GM19238 (cell line): ENCODE measurements around the gene ACOT7.
"Not testable (repeated sequence)": the region's sequence is repeated elsewhere in the genome, so short reads cannot be mapped to it uniquely, and the experiment has no call there.

ENCODE experiments used
- DNase-seq: peaks from one replicate; pipeline ENCODE4 v3.0.0; 2011; ENCODE audit warnings: low spot score; ENCODE audit not compliant: insufficient read length

The ACOT7 gene

DNA sequence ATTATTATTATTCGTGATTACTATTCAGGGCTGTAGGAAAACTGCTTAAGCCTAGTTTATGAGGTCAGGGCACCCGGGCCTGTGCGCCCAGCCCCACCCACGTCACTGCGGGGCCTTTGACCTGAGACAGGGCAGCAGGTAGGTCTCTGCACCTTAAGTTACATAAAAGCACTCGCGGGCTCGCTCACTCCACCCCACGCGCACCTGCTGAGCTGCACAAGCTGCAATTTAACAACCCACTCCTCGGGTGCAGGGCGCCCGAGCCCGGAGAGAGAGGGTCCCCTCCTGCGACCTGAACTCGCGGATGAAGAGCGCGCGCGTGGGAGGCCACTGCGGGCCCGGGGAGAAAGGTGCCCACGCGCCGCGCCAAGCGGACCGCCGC lies 158.3 kb downstream of the ACOT7 start:
- no peak for DNase-seq

DNA sequence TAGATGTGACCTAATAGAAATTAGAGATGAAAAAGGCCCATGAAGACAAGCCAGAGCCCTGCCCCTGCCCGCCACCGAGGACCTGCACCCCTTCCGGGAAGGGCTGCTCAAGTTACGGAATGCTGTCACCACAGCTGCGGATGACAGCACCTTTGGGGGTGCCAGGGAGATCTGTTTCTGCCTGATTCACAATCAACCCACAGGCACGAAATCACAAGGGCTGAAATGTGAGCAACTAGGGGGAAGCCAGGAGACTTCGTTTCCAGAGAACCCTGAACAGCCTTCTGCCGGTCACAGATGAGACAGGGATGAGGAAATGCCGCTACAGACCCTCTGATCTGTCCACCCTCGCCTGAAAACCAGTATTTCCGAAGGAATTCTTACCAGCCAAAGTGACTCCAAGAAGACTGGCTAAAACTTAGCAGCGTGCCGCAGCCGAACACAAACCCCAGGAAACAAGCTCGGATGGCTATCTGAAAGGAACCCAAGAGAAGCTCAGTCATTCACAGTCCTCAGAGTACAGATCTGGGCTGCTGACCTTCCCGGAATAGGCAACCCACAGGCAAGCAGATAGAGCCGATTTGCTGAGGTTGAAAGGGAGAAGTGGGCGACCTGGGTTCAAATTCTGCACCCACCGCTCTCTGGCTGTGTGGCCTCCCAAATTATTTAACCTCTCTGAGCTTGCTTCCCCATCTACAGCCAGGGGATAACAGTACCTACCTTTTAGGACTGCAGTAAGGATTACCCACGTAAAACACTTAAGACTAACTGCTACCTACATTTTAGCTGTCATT lies 158.9 kb downstream of the ACOT7 start:
- no peak for DNase-seq

DNA sequence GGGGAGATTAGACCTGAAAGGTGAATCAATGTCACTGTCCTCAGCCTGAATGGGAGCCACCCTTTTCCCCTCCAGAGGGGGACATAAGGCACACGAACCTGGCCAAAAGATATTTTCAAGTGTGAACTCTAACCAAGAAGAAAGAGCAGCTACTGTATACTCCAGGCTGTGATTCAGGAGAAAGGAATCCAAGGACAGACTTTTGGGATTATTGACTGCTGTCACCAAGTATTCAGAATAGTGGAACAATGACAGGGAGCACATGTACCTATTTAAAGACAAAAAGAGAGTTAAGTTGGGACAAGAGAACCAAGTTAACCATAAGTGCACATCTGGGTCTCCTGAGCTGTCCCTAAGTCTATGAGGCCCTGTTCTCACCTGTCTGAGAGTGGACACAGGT lies 160.2 kb downstream of the ACOT7 start:
- no peak for DNase-seq

DNA sequence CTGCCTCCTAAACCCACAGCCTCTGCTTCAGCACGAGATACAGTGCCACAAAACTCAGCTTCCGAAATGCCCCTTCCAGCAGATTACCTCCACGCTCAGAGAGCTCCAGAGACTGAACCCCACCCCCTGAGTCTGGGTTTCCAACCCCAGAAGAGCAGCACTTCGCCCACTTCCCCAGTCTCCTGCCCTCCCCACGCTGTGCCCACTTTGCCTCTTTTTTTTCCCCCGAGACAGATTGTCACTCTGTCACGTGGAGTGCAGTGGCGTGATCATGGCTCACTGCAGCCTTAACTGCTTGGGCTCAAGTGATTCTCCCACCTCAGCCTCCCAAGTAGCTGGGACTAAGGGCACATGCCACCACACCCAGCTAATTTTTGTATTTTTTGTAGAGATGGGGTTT lies 167.9 kb downstream of the ACOT7 start:
- DNase-seq, result no peak

DNA sequence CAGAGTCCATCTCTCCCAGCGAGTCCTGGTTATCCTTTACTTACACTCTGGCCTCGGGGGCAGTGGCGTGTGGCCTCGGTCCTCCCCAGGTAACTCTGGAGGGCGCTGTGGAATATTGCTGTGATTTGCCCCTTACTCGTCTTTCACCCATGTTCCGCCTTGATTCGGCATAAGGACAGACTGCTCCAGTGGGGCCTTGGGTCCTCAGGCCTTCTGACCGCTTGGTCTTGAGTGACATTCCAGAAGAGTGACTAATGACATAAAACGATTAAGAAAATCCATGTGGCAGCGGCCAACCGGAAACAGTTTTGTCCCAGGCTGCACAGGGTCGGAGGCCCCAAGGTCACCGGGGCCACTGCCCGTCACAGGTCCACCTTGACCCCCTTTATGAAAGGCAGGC lies 168.8 kb downstream of the ACOT7 start:
- DNase-seq, result no peak

DNA sequence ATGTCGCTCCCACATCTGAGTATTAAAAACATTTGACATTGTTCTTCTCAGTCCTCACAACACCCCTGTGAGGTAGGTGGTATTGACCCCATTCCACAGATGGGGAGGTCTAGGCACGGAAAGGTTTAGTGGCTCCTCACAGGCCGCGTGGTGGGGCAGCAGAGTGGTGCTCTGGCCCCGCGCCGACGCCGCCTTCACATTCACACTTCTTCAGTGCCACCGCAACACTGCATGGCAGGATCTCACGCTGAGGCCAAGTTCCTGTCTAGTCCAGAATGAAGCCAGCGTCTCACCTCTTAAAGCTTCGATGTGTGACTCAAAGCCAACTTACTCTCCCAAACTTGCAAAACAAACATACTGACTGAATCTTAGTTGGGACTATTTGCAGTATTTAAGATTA lies 169.9 kb downstream of the ACOT7 start:
- no peak for DNase-seq

DNA sequence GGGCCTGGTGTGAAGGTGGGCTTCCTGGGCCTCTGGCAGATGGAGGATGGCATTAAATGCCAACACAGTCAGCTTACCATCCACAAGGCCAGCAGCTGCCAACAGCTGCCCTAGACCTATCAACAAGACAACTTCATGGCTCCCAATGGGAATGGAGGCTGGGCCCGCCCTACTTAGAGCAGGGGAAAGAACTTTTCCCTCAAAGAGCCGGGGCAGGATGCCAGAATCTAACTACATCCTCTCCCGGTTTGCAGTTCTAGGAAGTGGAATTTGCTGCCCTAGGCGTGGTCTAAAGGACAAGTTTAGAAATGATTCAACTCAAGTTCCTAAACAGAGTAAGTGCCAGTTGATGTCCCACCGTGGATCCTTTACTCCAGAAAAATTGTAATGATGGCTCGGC lies 170.9 kb downstream of the ACOT7 start:
- no peak for DNase-seq

DNA sequence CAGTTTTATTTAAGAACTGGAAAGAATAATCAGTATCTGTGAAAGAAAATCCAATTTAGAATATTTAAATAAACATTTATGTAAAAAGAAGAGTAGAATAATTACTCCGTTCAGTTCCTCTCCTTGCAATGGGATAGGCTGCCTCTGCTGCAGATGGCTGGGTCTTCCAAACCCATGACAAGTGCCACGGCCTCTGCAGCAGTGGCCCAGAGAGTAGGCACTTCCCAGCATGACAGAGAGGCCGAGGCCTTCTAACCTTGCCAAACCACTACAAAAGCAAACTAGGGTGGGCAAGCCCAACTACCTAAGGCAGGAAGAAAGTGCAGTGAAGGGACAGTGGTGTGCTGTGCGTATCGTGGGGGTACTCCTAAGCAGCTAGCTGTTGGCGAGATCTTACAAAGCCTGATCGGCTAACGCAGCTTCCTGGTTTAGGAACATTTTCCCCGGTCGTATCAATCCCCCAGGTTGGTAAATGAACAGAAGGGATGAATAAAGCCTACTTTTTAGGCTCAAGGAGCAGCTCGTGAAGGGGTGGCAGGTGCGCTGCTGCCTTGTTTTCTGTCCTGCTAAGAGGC lies 172.3 kb downstream of the ACOT7 start:
- no peak for DNase-seq

DNA sequence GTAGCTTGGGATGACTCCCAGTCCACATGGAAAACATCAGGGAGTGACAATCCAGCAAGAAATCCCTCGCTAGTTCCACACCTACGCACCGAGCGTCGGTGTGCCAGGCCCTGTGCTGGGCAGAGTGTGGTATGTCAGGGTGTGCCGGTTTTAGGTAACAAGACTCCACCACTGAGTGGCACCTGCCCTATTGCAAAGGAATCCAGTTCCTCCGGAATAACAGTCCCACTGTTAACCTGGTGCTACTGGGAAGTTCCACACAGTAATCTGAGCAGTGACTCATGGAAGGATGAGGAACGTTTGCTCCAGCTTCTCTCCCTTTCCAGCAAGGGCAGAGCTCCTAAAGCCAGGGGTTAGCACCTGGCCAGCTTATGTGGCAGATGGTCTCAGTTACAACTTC lies 173.3 kb downstream of the ACOT7 start:
- no peak for DNase-seq

DNA sequence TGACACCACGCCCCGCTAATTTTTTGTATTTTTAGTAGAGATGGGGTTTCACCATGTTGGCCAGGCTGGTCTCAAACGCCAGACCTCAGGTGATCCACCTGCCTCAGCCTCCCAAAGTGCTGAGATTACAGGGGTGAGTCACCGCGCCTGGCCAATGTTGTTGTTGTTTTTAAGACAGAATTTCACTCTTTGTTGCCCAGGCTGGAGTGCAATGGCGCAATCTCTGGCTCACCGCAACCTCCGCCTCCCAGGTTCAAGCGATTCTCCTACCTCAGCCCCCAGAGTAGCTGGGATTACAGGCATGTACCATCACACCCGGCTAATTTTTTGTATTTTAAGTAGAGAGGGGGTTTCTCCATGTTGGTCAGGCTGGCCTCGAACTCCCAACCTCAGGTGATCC lies 173.9 kb downstream of the ACOT7 start:
- not testable (repeated sequence) for DNase-seq

DNA sequence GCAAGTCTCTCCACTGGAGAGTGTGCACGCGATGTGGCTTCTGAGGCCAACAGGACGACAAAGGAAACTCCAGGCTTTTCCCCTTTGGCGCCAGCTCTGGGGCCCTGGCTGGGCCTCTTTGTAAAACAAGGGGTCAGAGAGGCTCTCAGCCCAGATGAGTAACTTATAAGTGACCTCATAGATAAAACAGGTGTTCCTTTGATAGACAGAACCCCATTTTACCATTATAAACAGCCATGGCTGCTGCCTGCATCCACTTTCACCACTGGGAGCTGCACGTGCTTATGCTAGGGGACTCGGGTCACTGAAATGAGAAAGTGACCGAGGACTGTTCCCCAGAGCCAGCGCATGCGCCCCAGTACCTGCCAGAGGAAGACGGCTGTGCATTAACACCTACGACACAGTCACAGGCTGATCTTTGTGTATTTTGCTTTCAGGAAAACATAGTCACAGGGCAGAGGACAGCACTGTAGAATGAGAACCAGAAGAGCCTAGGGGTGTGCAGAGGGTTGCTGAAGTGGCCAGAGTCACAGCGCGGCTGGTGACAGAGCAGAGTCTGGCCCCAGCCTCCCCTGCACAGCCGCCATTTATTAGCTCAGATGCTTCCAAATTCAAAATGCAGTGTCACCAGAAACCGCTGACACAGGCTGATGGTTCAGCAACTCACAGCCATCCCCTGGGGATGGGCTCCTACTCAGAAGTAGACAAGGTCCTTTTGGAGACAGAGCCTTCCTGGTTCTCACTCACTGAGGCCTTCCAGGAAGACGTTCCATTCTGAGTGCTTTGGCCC lies 175.0 kb downstream of the ACOT7 start:
- DNase-seq, result no peak
